Measurements from ENCODE around the gene TTBK2. TPM values are rescaled to one million over a fixed set of nuclear protein-coding genes. Genes with fewer than 3 reads are reported as not detected.

Gene TTBK2
- 44.5 TPM for total RNA-seq

DNA sequence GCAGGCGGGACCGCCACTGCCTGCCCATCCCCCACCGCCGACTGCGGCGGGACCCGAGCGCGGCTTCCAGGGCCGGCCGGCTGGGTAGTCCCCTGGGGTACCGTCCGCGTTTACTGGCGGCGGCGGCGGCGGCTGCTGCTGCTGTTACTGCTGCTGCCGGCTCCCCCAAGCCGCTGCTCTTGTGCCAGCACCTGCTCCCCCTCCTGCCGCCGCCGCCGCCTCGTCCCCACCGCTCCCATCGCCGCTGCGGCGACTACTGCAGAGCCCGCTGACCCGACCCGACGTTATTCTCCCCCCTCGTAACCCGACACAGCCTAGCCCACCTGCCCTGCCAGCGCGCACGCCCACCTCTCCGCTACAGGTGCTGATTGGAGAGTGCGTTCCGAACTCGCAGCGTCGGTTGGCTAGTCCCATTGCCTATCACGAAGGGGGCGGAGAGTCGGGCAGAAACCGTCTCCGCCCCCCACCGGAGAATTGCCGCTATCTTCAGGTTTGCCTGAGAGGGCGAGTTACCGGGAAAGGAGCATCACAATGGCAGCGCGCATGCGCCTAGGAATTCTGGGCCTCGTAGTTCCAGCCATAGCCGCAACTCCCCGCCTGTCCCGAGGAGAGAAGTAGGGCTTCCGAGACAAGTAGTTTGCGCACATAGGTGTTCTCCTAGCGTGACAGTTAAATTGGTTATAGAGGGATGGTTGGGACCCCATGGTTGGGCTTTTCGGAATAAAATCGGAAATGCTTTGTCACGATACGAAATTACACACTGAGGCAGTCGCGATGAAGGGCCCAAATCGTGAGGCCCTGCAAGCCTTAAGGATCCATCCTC, at the start of gene TTBK2:
TTBK2 (minus strand) TSS at position 260 of the 823 bp plus-strand sequence. CDS start 42,161 bp downstream, outside the sequence.

GRCh38 chr15:42736793-42737528, 183.6 kb downstream of the TTBK2 start, which contains the start of gene CDAN1:
CDAN1 (minus strand) TSS chr15:42737128; CDS start chr15:42737102, 26 bp downstream.

Small RNA genes within 50 kb of the gene (small RNA-seq; reads per million reads assigned to genes)
- not detected for gene KRT8P50

Other genes with a start within 250 kb of the TTBK2 start
- 6.7 TPM for gene CDAN1, start 183.7 kb downstream of the TTBK2 start, total RNA-seq
- 79.8 TPM for gene UBR1, start 185.3 kb upstream of the TTBK2 start, total RNA-seq
- 28.1 TPM for gene TMEM62, start 212.8 kb upstream of the TTBK2 start, total RNA-seq

All from diencephalon (tissue), 1 donor.